Fibroblast of skin of back (primary cell): Measurements from ENCODE around the gene GGCT.
A peak's percentile ranks its signal among the peaks of the same experiment; 100 is the strongest.

Experiments
- DNase-seq: peaks from one replicate; pipeline ENCODE4 v3.0.0-alpha.2; 2013

Gene GGCT

DNA sequence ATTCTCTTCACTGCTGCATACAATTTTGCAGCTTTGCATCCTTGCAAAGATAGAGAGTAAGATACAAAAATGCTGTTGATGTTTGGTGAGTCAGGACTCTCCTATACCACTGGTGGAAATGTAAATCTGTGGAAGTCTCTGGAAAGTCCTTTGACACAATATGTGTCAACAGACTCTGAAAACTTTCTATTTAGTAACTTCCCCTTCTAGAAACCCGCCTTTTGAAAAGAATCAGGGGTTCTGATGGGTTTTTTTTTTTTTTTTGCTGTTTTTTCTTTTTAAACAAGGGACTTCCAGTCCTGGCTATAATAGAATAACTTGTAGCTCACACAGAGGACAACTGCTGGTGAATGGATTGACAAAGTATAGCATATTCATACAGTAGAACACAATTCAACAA, 42.5 kb downstream of the GGCT start:
- no peak for DNase-seq

DNA sequence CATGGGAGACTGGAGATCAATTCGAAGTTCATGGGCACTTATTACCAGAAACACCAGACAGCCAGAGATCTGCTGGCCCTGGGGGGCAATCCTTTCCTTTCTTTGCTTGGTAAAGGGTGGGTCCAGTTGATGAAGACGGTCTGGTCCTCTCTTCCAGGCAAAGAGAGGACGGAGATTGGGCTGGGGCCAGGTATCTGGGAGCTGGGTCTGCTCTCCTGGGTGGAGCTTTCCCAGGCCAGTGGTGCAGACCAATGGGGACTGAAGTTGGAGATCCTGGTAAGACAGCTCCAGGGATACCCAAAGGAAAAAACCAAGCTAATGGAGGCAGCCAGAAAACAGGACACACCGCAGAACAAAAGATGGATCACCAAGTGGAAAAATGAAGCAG, 44.4 kb downstream of the GGCT start:
- DNase-seq: no peak

- peak; percentile 94 for DNase-seq
These were observed 44.9 kb downstream of the GGCT start for GRCh38 chr7:30459591-30460245.

- DNase-seq: no peak
These were observed 46.3 kb downstream of the GGCT start for GRCh38 chr7:30458311-30458710.

DNA sequence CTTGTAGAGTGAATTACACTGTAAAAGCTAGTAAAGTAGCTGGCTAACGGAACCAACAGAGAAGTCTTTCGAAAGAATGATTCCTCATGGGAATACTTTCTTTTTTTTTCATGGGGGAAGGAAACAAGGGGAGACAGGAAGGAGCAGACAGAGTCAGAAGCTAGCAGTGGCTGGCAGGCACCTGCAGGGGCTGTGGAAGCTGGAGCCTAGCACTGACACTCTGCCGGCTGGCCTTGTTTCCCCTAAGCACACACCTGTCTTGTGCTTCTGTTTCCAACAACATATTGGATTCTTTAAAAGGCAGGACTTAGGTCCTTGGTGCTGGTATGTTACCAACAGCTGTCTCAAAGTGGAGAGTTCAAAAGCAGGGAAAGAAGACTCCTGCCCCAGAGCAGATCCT, 50.7 kb downstream of the GGCT start:
- no peak for DNase-seq

GRCh38 chr7:30453016-30453415, 51.6 kb downstream of the GGCT start:
- no peak for DNase-seq

DNA sequence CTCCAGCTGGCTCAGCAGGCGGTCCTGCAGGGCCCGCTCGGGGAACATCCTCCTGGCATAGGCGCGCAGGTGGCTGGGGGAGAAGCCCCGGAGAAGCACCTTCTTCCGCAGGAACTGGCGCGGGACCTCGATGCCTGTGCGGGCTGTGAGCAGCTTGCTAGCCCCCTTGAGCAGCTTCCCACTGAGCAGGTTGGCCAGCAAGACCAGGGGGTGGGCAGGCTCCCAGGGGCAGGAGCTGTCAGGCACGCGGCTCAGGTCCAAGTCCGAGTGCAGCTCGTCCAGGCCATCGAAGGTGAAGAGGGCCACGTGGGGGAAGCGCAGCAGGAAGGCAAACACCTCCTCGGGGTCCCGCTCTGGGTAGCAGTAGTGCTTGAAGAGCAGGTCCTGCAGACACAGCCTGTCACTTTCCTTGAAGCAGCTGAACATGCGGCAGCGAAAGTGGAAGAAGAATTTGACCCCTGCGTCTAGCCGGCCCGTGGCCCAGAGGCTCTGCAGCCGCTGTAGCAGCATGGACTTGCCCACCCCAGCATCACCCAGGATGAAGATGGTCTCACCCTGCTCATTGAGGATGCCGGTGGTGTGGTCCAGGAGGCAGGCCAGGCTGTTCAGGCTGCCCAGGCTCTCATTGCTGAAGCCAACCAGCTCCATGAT, 52.2 kb downstream of the GGCT start:
- DNase-seq: no peak

DNA sequence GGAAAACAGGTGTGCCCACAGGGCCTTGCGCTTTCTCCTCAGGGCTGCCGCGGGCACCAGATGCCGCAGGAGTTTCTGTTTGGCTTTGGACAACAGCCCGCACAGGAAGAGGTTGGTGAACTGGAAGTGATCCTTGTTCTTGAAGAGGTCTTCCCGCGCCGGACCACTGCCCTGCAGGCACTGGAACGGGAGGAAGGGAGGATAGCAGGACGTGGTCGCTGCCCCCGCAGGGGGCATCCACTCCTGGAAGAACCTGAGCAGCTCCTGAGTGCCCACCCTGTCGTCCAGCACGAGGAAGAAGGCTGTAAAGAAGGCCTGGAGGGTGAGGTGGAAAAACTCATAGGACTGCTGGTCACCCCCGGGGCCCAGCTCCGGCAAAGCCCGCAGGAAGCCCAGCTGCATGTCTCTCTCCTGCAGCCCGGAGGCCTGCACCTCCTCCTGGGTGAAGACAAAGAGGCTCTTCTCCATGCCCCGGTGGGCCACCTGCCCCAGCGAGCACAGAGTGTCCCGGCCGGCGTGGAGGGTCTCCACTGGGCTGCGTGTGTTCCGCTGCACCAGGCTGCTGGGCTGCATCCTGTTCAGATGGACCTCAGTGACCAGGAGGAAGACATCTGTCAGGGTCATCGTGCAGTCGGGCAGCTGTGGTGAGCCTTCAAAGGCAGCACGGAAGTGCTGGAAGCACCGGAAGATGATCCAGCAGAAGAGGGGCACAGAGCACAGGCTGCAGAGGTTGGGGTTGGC, 52.9 kb downstream of the GGCT start:
- no peak for DNase-seq

DNA sequence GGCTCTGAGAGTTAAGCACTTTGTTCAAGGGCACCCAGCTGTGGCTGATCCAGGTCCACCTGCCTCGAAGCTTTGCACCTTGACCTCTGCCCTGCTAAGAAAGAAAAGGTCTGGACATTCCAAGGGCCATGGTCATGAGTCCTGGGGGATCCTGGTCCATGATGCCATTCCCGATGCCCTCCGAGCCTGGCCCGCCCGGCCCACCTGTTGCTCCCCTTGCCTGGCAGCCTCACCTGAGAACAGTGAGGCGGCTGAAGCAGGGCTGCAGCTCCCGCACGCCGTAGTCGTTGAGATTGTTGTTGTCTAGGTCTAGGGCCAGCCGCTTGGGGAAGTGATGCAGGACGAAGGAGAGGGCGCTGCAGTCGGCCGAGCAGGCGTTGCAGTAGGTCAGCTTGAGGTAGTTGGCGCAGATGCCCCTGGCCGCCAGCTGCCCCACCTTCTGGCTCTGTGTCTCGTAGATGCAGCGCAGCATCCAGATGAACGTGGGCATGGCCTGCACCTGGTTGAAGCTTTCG, 53.6 kb downstream of the GGCT start:
- DNase-seq: no peak

DNA sequence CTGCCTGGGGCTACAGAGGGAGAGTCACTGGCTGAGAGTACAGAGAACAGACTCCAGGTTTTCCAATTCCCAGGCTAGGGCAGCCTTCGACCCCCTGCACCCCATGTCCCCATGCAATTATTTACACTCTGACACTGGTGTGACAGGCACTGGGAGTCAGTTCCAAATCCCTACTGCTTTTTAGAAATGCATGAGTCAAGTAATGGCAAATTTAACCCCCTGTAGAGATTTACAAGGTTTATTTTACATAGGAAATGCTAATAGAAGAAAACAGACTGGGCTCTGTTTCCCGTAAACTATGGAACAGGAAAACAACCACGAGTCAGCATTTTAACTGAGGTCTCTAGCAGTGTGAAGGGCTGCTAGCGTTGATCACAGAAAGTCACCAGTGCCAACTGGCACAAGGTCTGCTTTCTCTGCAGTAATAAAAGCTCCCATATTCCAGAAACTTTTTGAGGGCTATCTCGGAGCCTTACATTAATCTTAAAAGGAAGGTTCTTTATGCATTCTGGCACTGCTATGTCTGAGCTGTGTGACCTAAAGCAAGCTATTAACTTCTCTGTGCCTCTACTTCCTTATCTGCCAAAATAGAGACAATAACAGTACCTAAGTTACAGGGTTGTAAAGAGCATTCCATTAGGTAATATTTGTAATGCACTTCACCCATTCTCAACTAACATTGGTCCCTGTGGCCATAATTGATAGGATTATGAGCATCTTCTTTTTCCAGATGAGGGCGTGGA, 54.2 kb downstream of the GGCT start:
- DNase-seq: no peak

DNA sequence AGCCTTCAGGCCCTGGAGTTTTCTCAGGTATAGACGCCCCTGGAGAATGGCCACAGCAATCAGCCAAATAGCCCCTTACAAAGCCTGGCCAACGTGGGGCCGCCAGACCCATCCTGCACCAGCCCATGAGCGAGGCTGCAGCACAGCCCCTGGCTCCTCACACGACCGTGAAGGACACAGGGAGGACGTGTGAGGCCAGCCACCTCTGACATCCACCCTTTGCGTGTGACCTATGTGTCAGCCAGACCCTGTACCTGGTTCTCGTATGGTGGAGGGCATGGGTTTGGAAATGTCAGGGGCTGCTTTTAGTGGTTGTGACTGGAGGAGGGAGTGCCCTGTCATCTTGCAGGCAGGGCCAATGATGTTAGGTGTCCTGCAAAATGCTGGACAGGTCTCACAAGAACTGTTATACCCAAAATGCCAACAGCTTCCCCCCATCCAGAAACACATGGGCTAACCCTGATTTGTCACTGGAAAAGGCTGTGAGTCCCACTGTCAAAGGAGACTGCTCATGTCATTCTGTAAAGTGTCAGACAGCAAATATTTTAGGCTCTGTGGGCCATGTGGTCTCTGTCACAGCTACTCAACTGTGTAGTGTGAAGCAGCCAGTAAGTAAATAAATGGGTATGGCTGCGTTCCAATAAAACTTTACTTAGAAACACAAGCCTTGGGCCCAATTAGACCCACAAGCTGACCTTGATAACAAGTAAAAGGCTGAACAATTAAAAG, 56.0 kb downstream of the GGCT start:
- no peak for DNase-seq

DNA sequence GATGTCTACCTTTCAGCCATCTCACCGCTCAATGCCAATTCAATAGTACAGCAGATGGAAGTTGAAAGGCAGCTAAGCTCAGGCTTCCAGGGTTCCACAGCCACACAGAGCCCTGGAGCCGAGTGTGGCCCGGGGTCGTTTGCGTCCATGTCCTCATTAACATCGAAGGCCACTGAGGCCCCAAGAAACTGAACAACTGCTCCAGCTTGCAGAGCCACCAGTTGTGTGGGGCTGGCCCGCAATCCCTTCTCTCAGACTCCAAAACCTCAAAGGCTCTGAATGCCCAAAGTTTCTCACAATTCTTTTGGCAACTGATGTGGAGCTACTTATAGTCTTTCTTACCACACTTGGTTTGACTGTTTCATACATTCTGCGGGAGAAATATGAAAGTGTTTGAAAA, 57.2 kb downstream of the GGCT start:
- DNase-seq: no peak
